HL-60 (cell line): Measurements from ENCODE around the gene RAB11B.
A peak's percentile ranks its signal among the peaks of the same experiment; 100 is the strongest.
"Not testable (repeated sequence)": the region's sequence is repeated elsewhere in the genome, so short reads cannot be mapped to it uniquely, and the experiment has no call there.

Source experiments
- DNase-seq, 2 experiments: peaks; one replicate each; pipeline ENCODE4 v3.0.0-alpha.2; 2010 to 2020; ENCODE audit warnings: low read depth in 1 of 2, low spot score in 1 of 2
- H3K27ac ChIP-seq: fragments of 250-450 bp; sonication (Bioruptor Pico); replicated peaks from 2 replicates; pipeline ENCODE4 v1.5.1; 2020; ENCODE audit warnings: mild to moderate bottlenecking, moderate library complexity
- H3K27me3 ChIP-seq: fragments of 250-450 bp; sonication (Bioruptor Pico); 2 replicates; pipeline ENCODE4 v1.5.1; 2021; ENCODE audit warnings: mild to moderate bottlenecking, moderate library complexity; ENCODE audit not compliant: insufficient read depth, poor library complexity, severe bottlenecking
- H3K4me3 ChIP-seq: replicated peaks from 2 replicates; pipeline ENCODE4 v1.5.1; 2011; ENCODE audit warnings: mild to moderate bottlenecking, control low read depth, low read length; ENCODE audit not compliant: insufficient read depth
- CTCF ChIP-seq: IDR thresholded peaks from one replicate; pipeline ENCODE4 v1.5.1; 2011; ENCODE audit warnings: low read length, control low read depth, inconsistent platforms; ENCODE audit not compliant: insufficient read depth
- GABPA ChIP-seq: IDR thresholded peaks from 2 replicates; pipeline ENCODE4 v1.6.1; 2012; ENCODE audit warnings: low read depth
- POLR2AphosphoS5 ChIP-seq: IDR thresholded peaks from 2 replicates; pipeline ENCODE4 v1.6.1; 2012; ENCODE audit warnings: low read depth
- REST ChIP-seq: IDR thresholded peaks from 2 replicates; pipeline ENCODE4 v1.6.1; 2012; ENCODE audit warnings: low read depth; ENCODE audit not compliant: insufficient replicate concordance
- SPI1 ChIP-seq: IDR thresholded peaks from 2 replicates; pipeline ENCODE4 v1.6.1; 2012; ENCODE audit warnings: low read depth, mild to moderate bottlenecking, borderline replicate concordance

Gene RAB11B

GRCh38 chr19:8421484-8422461 lies 31.6 kb downstream of the RAB11B start:
- TF ChIP-seq GABPA (no peak), CTCF (no peak), REST (no peak), POLR2AphosphoS5 (no peak), SPI1 (no peak)
- Histone ChIP-seq H3K27ac (no peak overlapping the region), H3K27me3 (no peaks in the 10 kb centered on the region), H3K4me3 (no peak overlapping the region)
- DNase-seq: no peak

- no peak for TF ChIP-seq GABPA
- H3K27me3 ChIP-seq: no peaks in the 10 kb centered on the region
- no peak overlapping the region; the same call in 1 of the 2 replicates for H3K4me3 ChIP-seq
- H3K27ac ChIP-seq: peak overlapping the region; percentile 61
- DNase-seq: peak; percentile 76 to 81
These were observed 33.7 kb downstream of the RAB11B start for GRCh38 chr19:8423817-8424223.

- DNase-seq, H3K27ac ChIP-seq, H3K27me3 ChIP-seq, H3K4me3 ChIP-seq: not testable (repeated sequence)
These were observed 35.2 kb downstream of the RAB11B start for GRCh38 chr19:8425331-8425730.

GRCh38 chr19:8426283-8426682 lies 36.1 kb downstream of the RAB11B start:
- Histone ChIP-seq H3K27ac (no peak overlapping the region), H3K4me3 (no peak overlapping the region), H3K27me3 (no peaks in the 10 kb centered on the region)
- no peak for DNase-seq
- no peak for TF ChIP-seq GABPA

GRCh38 chr19:8429044-8429443 lies 38.9 kb downstream of the RAB11B start:
- H3K27me3 ChIP-seq: no peaks in the 10 kb centered on the region
- no peak for TF ChIP-seq CTCF
- TF ChIP-seq GABPA: no peak
- TF ChIP-seq SPI1: no peak
- no peak for TF ChIP-seq REST
- DNase-seq: no peak

More at GRCh38 chr19:8429044-8429443, 38.9 kb downstream of the RAB11B start:
- H3K27ac ChIP-seq: no peak overlapping the region
- H3K4me3 ChIP-seq: no peak overlapping the region
